Measurements from ENCODE around the gene PLCB3.

- TF ChIP-seq CTCF (conservative IDR thresholded peaks at IDR 0.05; ENCODE audit: low read depth, low read length) (no peak), EZH2 (IDR thresholded peaks at IDR 0.05; ENCODE audit: low read length, unreplicated experiment) (no peak)
Measured at GRCh38 chr11:64286801-64287159, 35.5 kb downstream of the PLCB3 start.
